Tibial artery (tissue), 4 donors: ENCODE measurements around the gene IFT122.

Experiments
- DNase-seq, 2 donors: peaks; one replicate each; pipeline ENCODE4 v3.0.0-alpha.2; 2019
- H3K27ac ChIP-seq, 2 donors: fragments of 200-600 bp; sonication (generic) in 1 of 2; 1 replicate in 1 of 2; 2 replicates in 1 of 2; pipeline ENCODE4 v1.5.1; 2018 to 2019; ENCODE audit warnings: mild to moderate bottlenecking in 1 of 2
- H3K27me3 ChIP-seq, 2 donors: fragments of 200-600 bp; sonication (generic) in 1 of 2; one replicate each; pipeline versions ENCODE4 v1.5.1 to v1.6.0; 2016 to 2019
- H3K36me3 ChIP-seq, 3 donors: fragments of 200-600 bp; sonication (generic) in 2 of 3; one replicate each; pipeline ENCODE4 v1.5.1; 2016 to 2019; ENCODE audit warnings: mild to moderate bottlenecking in 2 of 3
- H3K4me1 ChIP-seq, 4 donors: fragments of 200-600 bp; sonication (generic) in 2 of 4; 1 replicate in 3 of 4; 2 replicates in 1 of 4; pipeline ENCODE4 v1.5.1; 2016 to 2019
- H3K4me3 ChIP-seq, 2 donors: fragments of 200-600 bp; sonication (generic) in 1 of 2; 1 replicate in 1 of 2; 2 replicates in 1 of 2; pipeline ENCODE4 v1.5.1; 2018 to 2019; ENCODE audit warnings: mild to moderate bottlenecking in 2 of 2
- H3K9me3 ChIP-seq, 3 donors: fragments of 200-600 bp; sonication (generic) in 1 of 3; one replicate each; pipeline ENCODE4 v1.5.1; 2016 to 2019
- CTCF ChIP-seq, 2 experiments: fragments of 200-600 bp in 1 of 2; fragments of 450-650 bp in 1 of 2; IDR thresholded peaks; one replicate each; pipeline ENCODE4 v1.5.1; 2017 to 2019; ENCODE audit warnings: antibody characterized with exemption in 2 of 2, mild to moderate bottlenecking in 1 of 2, moderate library complexity in 1 of 2
- intact Hi-C: fragments of 100-400 bp; cut with DNase I; formaldehyde crosslinking; loops from one replicate; pipeline ENCODE4 v1.15.0; 2023; ENCODE audit warnings: low total_unique reads

IFT122 gene

GRCh38 chr3:129413687-129414506, 26.1 kb upstream of the IFT122 start:
- DNase-seq = peak in 1 of 2 donors; percentile 29
- Histone ChIP-seq H3K36me3 (no peaks in the 10 kb centered on the region), H3K9me3 (no peaks in the 10 kb centered on the region), H3K27me3 (peaks cover 0 to 4% of the 10 kb centered on the region in 2 donors), H3K27ac (no peak overlapping the region), H3K4me1 (no peaks in the 10 kb centered on the region), H3K4me3 (no peak overlapping the region)
- intact Hi-C loops = no loop called here
- TF ChIP-seq CTCF (IDR thresholded peaks at IDR 0.05) = no peak

- DNase-seq = peak in 1 of 2 donors; percentile 38
- Histone ChIP-seq H3K27ac (no peak overlapping the region), H3K27me3 (peaks cover 0 to 4% of the 10 kb centered on the region in 2 donors), H3K4me1 (no peaks in the 10 kb centered on the region), H3K4me3 (no peak overlapping the region), H3K36me3 (no peaks in the 10 kb centered on the region), H3K9me3 (no peaks in the 10 kb centered on the region)
- no peak for TF ChIP-seq CTCF (IDR thresholded peaks at IDR 0.05)
- intact Hi-C loops = no loop called here
Measured at GRCh38 chr3:129415378-129415777, 24.6 kb upstream of the IFT122 start.

- Histone ChIP-seq H3K27me3 (peaks cover 0 to 4% of the 10 kb centered on the region in 2 donors), H3K27ac (no peak overlapping the region), H3K9me3 (no peaks in the 10 kb centered on the region), H3K4me1 (no peaks in the 10 kb centered on the region), H3K4me3 (no peak overlapping the region), H3K36me3 (no peaks in the 10 kb centered on the region)
- intact Hi-C loops = no loop called here
- peak in 1 of 2 donors; percentile 11 for DNase-seq
- TF ChIP-seq CTCF (IDR thresholded peaks at IDR 0.05) = no peak
Measured at GRCh38 chr3:129415830-129416229, 24.2 kb upstream of the IFT122 start.

GRCh38 chr3:129416415-129416814, 23.6 kb upstream of the IFT122 start:
- TF ChIP-seq CTCF (IDR thresholded peaks at IDR 0.05) = no peak
- Histone ChIP-seq H3K27me3 (peaks cover 0 to 4% of the 10 kb centered on the region in 2 donors), H3K9me3 (no peaks in the 10 kb centered on the region), H3K27ac (no peak overlapping the region), H3K36me3 (no peaks in the 10 kb centered on the region), H3K4me3 (no peak overlapping the region), H3K4me1 (no peaks in the 10 kb centered on the region)
- DNase-seq = no peak
- intact Hi-C loops = no loop called here

GRCh38 chr3:129417326-129417725, 22.7 kb upstream of the IFT122 start:
- Histone ChIP-seq H3K4me1 (no peaks in the 10 kb centered on the region), H3K9me3 (no peaks in the 10 kb centered on the region), H3K27me3 (peaks cover 0 to 4% of the 10 kb centered on the region in 2 donors), H3K27ac (no peak overlapping the region), H3K4me3 (no peak overlapping the region), H3K36me3 (no peaks in the 10 kb centered on the region)
- TF ChIP-seq CTCF (IDR thresholded peaks at IDR 0.05) = no peak
- no peak for DNase-seq
- intact Hi-C loops = no loop called here
